DND-41 (cell line): Measurements from ENCODE around the gene ALPL.

Source experiments
- EZH2 ChIP-seq: IDR thresholded peaks from 3 replicates; pipeline ENCODE4 v1.6.1; 2012; ENCODE audit warnings: borderline replicate concordance, low read depth, mild to moderate bottlenecking, moderate library complexity, low read length, inconsistent platforms; ENCODE audit not compliant: severe bottlenecking
- TF ChIP-seq, protein P1 (sequence below): IDR thresholded peaks from 2 replicates; pipeline ENCODE4 v1.5.1; 2012; ENCODE audit warnings: borderline replicate concordance, low read length, moderate library complexity, mild to moderate bottlenecking; ENCODE audit not compliant: poor library complexity, severe bottlenecking; ENCODE audit errors: extremely low read depth

GRCh38 chr1:21517660-21518480 lies 8.6 kb downstream of the ALPL start:
- TF ChIP-seq, protein P1, sequence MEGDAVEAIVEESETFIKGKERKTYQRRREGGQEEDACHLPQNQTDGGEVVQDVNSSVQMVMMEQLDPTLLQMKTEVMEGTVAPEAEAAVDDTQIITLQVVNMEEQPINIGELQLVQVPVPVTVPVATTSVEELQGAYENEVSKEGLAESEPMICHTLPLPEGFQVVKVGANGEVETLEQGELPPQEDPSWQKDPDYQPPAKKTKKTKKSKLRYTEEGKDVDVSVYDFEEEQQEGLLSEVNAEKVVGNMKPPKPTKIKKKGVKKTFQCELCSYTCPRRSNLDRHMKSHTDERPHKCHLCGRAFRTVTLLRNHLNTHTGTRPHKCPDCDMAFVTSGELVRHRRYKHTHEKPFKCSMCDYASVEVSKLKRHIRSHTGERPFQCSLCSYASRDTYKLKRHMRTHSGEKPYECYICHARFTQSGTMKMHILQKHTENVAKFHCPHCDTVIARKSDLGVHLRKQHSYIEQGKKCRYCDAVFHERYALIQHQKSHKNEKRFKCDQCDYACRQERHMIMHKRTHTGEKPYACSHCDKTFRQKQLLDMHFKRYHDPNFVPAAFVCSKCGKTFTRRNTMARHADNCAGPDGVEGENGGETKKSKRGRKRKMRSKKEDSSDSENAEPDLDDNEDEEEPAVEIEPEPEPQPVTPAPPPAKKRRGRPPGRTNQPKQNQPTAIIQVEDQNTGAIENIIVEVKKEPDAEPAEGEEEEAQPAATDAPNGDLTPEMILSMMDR = no peak
- no peak for TF ChIP-seq EZH2
